Activated CD4-positive, alpha-beta T cell treated with anti-CD3 and anti-CD28 coated beads for 48 hours (primary cell): Measurements from ENCODE around the gene TMEM98.
"Not testable (repeated sequence)": the region's sequence is repeated elsewhere in the genome, so short reads cannot be mapped to it uniquely, and the experiment has no call there.

Source experiments
- DNase-seq: peaks from one replicate; pipeline ENCODE4 v3.0.0-alpha.2; 2020

Gene TMEM98

DNA sequence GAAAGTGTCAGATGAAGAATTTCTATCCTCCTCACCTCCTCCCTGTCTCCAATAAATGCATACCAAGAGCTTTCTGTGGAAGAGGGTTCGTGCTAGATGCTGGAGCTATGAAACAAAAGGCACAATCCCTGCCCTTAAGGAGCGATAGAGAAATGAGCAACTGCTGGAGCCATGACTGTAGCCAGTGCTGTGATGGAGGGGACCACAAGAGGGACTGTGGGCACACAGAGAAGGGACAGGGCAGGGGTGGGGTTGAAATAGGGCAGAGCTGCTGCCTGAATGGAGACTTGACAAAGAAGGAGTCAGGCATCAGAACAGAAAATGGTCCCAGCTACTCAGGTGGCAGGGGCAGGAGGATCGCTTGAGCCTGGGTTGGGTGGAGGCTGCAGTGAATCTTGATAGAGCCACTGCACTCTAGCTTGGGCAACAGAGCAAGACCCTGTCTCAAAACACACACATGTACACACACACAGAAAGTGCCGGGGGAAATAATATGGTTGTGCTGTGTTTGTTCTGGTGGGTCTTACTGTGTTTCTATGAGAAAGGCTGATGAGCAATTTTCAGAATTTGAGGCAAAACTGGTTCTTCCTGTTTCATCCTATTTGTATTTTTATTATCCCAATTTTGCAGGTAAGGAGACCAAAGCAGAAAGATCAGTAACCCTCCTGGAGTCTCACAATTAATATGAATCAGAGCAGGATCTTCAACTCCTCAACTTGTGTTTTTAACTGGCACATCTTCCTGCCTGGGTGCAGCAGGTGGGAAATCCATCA lies 16.5 kb downstream of the TMEM98 start:
- DNase-seq: no peak

DNA sequence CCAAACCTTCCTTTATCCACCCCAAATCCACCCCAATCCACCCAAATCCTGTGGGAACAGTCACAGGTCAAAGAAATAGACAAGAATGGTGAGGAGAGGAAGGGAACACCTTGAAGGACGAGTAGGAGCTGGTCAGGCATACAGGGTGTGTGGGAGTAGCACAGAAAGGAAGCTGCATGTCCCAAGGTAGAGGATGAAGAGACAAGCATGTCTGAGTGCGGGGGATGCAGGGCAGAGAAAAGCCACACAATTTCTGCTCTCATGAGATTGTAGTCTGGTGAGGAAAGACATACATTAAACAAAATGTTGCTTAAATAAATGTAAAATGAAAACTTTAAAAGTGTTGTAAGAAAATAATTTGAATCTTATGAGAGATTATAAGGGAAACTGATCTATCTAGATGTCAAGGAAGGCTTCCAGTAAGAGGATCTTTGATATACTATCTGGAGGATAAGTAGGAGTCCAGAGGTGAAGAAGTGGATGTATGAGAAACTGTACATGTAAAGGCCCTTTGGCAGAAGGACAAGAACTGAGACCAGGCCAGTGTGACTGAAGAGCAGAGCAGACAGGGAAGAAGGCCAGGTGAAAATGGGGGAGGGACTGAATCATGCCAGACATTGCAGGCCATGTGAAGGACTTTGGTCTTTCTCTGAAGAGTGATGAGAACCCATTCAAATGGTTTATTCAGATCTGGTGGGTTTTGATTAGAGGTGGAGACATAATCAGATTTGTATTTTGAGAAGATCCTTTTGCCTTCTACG lies 18.6 kb downstream of the TMEM98 start:
- no peak for DNase-seq

DNA sequence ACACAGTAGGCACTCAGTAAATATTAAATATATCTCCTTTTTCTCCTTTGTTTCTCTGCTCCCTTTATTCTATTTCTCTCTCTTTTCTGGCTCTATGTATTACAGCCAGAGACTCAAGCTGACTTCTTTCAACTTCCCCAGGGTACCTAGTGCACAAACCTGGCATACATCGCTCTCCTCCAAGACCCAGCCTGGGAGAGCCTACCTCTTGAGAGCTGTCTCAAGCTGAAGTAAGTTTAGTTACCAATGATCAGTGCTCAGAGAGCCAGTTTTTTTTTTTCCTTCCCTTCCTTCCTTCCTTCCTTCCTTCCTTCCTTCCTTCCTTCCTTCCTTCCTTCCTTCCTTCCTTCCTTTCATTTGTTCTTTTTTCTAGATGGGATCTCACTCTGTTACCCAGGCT lies 19.8 kb downstream of the TMEM98 start:
- DNase-seq: no peak

DNA sequence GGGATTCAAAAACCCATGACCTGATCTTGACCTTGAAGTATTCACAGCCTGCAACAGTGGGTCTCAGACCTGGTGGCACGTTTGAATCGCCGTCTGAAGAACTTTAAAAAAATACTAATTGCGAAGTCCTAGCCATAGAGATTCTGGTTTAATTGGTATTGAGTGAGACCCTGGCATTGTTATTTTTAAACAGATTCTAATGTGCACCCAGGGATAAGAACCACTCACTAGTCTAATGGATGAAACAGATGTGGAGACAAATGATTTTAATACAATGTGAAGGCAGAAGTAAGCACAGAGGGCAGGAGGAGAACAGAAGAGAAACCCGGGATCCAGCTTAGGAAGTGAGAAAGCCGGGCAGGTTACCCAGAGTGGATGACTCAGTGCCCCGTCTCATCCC lies 21.2 kb downstream of the TMEM98 start:
- DNase-seq: no peak

DNA sequence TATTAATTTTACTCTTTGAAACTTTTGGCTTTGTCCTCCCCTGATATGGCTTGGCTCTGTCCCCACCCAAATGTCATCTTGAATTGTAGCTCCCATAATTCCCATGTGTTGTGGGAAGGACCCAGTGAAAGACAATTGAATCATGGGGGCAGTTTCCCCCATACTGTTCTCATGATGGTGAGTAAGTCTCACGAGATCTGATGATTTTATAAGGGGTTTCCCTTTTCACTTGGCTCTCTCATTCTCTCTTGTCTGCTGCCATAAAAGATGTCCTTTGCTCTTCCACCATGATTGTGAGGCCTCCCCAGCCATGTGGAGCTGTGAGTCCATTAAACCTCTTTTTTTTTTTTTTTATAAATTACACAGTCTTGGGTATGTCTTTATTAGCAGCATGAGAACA lies 24.5 kb downstream of the TMEM98 start:
- DNase-seq: not testable (repeated sequence)

DNA sequence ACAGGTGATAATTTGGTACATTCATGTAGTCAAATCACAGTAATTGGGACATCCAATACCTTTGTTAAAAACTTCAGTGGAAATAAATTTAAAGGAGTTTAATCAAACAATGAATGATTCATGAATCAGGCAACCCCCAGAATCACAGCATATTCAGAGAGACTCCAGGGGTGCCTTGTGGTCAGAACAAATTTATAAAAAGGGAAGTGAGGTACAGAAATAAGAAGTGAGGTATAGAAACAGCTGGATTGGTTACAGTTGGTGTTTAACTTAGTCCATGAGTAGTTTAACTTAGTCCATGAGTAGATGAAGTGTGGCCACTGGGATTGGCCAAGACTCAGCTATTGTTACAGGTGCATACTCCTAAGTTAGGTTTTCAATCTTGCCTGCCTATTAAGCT lies 25.1 kb downstream of the TMEM98 start:
- DNase-seq: no peak

DNA sequence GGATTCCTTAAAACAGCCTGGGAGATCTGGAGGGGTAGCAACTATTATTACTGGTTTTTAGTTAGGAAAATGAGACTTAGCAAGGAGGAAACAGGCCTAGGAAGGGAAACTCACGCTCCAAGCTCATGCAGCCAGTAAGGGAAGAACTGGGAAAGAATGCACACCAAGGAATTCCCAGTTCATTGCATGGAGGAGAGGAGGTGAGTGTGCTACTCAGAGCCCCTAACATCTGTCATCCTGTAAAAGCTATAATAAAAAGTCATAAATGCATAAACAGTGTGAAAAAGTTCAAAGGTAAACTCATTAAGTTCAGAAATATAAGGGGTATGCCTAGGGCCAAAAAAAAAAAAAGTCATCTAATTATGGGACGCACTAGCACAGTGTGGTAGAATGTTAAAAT lies 25.9 kb downstream of the TMEM98 start:
- DNase-seq: no peak

DNA sequence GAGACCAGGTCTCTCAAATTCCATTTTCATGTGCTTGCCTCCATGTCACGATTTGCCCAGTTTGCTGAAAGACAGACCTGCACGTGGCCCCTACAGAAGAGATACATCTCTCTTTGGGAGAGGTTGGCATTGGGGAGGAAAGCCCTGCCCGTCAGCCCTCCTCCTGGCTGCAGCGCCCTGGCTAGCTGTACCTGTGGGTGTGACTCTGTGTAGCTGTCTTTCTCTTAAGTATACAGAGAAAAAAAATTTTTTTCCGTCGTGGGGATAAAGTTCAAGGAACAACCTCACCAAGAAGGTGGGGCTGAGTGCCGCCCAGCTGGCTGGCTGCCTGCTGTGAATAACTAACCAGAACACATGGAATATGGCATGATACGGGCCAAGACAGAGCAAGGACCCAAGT lies 26.5 kb downstream of the TMEM98 start:
- no peak for DNase-seq

DNA sequence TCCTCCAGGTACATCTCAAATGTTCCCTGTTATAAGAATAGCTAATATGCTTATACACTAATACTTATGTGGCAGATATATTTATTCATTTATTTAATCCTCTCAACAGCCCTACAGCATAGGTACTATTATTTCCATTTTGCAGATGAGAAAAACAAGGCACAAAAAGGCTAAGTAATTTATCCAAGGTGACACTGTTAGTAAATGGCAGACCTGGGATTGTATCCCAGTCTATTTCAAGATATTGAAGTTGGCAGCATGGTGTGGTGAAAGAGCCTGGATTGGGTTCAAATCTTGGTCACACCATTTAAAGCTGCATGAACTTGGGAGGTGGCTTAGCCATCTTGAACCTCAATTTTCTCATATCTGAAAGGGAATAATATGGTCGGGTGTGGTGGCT lies 27.2 kb downstream of the TMEM98 start:
- no peak for DNase-seq

DNA sequence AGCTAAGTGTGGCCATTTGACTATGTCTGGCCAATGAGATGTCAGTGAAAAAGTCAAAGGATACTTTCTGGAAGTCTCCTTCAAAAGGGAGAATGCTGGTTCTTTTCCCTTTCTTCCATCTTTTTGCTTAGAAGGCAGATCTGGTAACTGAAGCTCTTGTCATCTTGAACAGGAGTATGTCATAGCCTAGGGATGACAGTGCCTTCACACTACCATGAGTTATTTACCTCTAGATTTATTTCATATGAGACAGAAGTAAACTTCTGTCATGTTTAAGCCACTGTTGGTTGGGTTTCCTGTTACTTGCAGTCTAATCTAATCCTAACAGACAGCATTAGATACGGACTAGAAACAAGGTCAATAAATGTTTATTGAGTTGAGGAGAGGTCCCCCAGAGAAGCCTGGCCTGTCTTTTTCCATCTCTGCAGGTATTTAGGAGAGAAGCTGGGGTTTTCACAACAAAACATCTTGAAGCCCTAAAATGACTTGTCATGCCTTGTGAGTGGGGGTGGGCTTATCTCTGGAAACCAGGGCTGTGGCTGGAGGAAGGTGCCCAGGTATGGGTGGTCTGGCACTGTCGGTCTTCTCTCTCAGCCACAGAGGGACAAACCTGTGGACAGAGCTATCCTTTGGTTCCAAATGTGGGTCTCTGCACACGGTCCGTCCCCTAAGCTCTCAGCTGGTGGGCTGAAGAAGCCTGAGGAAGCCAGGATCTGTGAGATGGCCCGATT lies 28.5 kb downstream of the TMEM98 start:
- no peak for DNase-seq

DNA sequence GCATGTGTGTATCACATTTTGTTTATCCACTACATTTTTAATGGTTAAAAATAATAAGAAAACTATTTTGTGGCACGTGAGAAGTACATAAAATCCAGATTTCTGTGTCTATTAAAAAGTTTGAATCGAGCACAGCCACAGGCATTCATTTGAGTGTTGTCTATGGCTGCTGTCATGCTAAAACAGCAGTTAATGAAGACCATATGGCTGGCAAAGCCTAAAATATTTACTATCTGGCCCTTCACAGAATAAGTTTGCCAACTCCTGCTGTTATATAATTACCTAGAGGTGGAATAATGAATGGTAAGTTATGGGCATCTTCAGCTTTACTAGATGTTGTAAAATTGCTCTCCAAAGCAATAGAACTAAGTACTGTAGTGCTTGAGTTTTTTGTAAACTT lies 30.5 kb downstream of the TMEM98 start:
- no peak for DNase-seq

DNA sequence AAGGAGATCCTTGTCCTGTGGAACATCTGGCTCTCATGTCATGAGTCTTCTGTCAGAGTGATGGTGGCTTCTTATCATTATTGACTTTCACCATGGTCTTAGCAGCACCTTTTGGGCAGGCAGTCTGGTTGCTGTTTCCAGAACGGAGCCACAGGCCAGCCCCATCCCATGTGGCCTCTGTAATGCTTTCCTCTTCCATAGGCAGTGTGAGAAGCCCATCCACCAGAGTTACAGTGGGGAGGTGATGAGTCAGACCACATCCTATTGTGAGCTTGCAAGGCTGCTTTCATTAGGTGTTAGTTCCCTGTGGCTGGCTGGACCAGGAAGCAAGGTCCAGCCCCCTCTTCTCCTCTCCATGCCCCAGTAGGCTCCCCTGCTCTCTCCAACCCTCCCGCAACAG lies 32.9 kb downstream of the TMEM98 start:
- DNase-seq: no peak

DNA sequence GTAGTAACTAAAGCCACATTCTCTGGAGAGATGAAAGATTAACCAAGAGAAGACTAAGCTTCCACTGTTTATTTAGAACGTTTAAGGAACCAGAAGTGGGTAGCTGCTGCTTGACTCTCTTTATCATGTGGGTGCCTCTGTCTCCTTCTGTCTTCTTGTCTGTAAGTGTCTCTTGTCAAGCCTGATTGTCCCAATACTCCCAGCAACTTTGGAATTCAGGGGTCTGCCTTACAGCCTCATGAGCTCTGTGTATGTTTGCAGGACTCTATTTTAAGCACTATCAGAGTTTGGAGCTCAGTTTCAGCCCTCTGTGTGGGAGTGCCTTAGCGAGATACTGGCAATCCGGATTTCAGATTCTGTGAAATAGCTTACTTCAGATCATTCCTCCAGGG lies 34.4 kb downstream of the TMEM98 start:
- DNase-seq: no peak

DNA sequence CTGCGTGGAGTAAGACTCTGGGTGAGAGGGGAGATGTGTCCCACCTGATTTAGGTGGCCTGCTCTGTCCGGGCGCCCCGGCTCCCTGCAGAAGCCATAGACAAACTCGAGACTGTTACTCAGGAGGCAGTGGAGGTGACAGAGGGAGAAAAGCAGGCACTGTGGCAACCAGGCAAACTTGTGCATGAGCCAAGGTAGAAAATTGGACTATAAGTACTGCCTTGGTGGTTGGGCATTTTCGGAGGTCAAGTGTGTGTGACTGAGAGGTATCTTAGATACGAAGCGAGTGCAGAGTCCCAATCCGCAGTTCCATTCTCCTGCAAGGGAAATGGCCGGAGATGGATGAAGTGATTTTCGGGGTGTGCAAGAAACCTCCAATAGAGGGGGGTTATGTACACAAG lies 36.6 kb downstream of the TMEM98 start:
- DNase-seq: no peak

DNA sequence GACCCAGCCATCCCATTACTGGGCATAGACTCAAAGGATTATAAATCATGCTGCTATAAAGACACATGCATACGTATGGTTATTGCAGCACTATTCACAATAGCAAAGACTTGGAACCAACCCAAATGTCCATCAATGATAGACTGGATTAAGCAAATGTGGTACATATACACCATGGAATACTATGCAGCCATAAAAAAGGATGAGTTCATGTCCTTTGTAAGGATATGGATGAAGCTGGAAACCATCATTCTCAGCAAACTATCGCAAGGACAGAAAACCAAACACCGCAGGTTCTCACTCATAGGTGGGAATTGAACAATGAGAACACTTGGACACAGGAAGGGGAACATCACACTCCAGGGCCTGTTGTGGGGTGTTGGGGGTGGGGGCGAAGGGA lies 41.3 kb downstream of the TMEM98 start:
- DNase-seq: not testable (repeated sequence)

DNA sequence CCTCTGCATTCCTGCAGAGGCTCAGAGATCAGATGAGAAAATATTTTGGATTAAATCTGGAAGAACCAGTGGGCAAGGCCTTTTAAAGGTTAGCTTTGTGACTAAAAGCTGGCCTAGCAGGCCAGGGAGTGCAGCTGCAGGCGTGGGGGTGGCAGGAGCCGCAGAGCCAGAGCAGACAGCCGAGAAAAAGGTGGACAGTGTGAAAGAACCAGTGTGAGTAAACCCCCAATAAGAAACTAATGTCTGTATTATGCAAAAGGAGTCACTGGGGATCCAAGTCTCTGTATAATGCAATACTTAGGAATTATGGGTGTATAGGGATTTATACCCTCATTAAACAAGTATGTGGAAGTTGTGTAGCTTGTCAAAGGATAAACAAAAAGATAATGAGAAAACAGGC lies 42.3 kb downstream of the TMEM98 start:
- DNase-seq: no peak

DNA sequence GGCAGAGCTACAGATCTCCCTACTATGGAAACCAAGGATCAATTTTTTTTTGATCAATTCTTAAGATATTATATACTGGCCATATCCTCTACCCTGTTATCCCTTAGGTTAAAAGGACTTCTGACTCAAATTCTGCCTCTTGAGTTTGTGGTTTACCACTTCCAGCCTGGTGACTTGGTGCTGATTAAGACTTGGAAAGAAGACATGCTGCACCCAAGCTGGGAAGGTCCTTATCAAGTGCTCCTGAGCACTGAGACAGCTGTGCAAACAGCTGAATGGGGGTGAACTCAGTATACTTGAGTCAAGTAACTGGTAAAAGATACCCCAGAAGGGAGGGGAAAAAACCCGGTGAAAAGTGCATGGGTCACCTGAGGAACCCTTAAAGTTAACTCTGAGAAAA lies 43.2 kb downstream of the TMEM98 start:
- peak; percentile 43 for DNase-seq

DNA sequence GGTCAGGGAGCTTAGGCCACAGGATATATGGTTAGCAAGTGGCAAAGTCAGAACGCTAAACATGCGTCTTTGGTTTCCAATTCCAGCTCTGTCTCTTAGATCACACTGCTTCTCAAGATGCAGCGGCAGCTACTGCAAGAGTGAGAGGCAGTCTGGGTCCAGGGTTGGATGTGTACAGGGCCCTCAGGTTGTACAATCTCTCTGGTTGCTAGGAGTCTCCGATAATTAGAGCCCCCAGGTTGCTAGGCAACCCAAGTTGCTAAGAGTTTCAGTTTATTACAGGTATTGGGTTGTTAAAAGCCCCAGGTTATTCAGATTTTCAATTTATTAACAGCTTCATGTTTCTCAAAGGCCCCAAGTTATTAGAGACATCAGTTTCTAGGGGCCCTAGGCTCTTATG lies 48.2 kb downstream of the TMEM98 start:
- no peak for DNase-seq

DNA sequence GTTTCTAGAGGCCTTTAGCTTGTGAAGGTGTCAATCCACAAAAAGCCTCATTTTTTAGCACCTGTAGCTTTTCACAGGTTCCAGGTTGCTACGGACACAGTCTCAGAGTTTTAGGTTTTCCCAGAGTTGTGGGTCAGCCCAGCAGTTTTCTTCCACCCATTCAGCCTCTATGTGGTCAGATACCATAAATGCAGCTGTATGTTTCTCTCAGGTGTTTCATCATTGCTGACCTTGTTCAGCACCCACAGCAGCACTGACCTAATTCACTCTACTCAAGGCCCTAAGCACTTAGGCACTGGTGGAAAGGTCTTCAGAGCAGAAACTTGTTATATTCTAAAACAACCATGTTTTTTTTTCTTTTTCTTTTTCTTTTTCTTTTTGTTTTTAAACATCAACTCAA lies 48.7 kb downstream of the TMEM98 start:
- DNase-seq: no peak

DNA sequence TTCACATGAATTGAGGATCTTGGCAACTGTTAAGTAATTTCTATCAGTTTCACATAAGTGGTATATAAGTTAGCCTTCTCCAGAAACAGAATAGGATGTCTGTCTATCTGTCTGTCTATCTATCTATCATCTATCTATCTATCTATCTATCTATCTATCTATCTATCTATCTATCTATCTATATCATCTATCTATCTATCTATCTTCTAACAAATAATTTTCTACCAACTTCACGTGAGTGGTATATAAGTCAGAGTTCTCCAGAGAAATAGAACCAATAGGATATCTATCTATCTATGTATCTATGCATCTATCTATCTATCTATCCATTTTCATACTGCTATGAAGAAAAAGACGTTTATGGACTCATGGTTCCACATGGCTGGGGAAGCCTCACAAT lies 52.3 kb downstream of the TMEM98 start:
- no peak for DNase-seq

DNA sequence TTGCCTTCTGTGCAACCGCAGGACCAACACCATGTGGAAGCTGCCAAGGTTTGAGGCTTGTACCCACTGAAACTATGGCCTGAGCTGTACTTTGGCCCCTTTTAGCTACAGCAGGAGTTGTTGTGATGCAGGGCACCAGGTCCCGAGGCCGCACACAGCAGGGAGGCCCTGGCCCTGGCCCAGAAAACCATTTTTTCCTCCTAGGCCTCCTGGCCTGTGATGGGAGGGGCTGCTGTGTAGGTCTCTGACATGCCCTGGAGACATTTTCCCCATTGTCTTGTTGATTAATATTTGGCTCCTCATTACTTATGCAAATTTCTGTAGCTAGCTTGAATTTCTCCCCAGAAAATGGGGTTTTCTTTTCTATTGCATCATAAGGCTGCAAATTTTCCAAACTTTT lies 53.7 kb downstream of the TMEM98 start:
- DNase-seq: not testable (repeated sequence)

DNA sequence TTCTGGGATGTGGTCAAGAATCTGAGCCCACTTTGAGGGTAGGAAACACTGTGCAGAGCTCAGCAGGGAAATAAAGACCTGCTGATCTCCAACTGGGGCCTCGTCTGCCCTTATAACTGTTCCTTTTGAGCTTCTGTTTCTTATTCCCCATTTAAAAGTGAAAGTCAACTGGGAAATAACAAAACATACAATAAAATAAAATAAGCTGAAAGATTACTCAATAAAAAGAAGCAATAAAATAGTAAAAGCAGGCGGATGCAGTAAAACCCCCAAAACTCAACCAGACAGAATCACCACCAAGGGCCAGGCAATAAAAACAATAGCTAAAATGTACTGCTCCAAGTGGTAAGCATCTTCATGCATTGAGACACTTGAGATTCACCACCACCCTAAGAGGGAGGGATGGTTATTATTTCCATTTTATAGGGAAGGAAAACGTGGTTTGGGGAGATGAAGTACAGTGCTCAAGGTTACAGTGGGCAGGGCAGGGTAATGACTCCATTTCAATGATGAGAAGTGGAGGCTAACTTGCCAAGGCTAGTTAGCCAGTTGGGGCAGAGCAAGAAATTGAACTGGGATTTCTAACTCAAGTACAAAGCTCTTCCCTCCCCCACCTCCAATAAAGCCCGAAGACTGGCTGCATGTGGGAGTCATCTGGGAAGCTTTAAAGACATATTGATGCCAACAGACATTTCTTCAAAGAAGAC lies 57.2 kb downstream of the TMEM98 start:
- no peak for DNase-seq

DNA sequence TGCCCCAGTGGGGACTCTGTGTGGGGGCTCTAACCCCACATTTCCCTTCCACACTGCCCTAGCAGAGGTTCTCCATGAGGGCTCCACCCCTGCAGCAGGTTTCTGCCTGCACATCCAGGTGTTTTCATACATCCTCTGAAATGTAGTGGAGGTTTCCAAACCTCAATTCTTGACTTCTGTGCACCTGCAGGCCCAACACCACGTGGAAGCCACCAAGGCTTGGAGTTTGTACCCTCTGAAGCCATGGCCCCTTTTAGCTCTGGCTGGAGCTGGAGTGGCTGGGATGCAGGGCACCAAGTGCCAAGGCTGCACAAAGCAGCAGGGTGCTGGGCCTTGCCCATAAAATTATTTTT lies 59.5 kb downstream of the TMEM98 start:
- DNase-seq: not testable (repeated sequence)
